LNCaP clone FGC (cell line): ENCODE data around the gene SETD7.

Experiments
- DNase-seq: peaks from one replicate; pipeline ENCODE4 v3.0.0-alpha.2; 2011; ENCODE audit warnings: low read depth
- H3K4me3 ChIP-seq: 2 replicates; pipeline ENCODE4 v1.5.1; 2011; ENCODE audit warnings: mild to moderate bottlenecking, low read depth, low read length, control low read depth
- CTCF ChIP-seq: IDR thresholded peaks from 2 replicates; pipeline ENCODE4 v1.5.1; 2012; ENCODE audit warnings: mild to moderate bottlenecking; ENCODE audit not compliant: control insufficient read depth, insufficient read depth; ENCODE audit errors: extremely low read depth

The SETD7 gene

GRCh38 chr4:139575072-139575471 lies 19.1 kb upstream of the SETD7 start:
- H3K4me3 ChIP-seq = no peak overlapping the region
- DNase-seq = no peak
- TF ChIP-seq CTCF = no peak

- TF ChIP-seq CTCF = no peak
- no peak for DNase-seq
- H3K4me3 ChIP-seq = no peak overlapping the region
Measured at GRCh38 chr4:139574641-139575040, 18.6 kb upstream of the SETD7 start.

- H3K4me3 ChIP-seq = no peak overlapping the region
- no peak for DNase-seq
- no peak for TF ChIP-seq CTCF
Measured at GRCh38 chr4:139568206-139568955, 12.4 kb upstream of the SETD7 start.

GRCh38 chr4:139567159-139567870 lies 11.3 kb upstream of the SETD7 start:
- DNase-seq = no peak
- TF ChIP-seq CTCF = no peak
- no peak overlapping the region for H3K4me3 ChIP-seq

- no peak for TF ChIP-seq CTCF
- no peak overlapping the region for H3K4me3 ChIP-seq
Measured at GRCh38 chr4:139564502-139564901, 8.5 kb upstream of the SETD7 start.

GRCh38 chr4:139563515-139563914 lies 7.5 kb upstream of the SETD7 start:
- no peak for DNase-seq
- no peak overlapping the region for H3K4me3 ChIP-seq
- TF ChIP-seq CTCF = no peak

More at GRCh38 chr4:139564502-139564901, 8.5 kb upstream of the SETD7 start:
- DNase-seq = no peak
